Osteoblast (primary cell): ENCODE measurements around the gene TMEM62. TPM values are rescaled to one million over a fixed set of nuclear protein-coding genes. Genes with fewer than 3 reads are reported as not detected.
"Not testable (repeated sequence)": the region's sequence is repeated elsewhere in the genome, so short reads cannot be mapped to it uniquely, and the experiment has no call there.

Experiments used
- DNase-seq: peaks from one replicate; pipeline ENCODE4 v3.0.0; 2011; ENCODE audit warnings: low spot score, mixed read lengths; ENCODE audit not compliant: insufficient read length; ENCODE audit errors: missing footprints
- H2AFZ ChIP-seq: 2 replicates; pipeline ENCODE4 v1.6.0; 2011; ENCODE audit warnings: mild to moderate bottlenecking, low read length
- H3K27ac ChIP-seq: 2 replicates; pipeline ENCODE4 v1.5.1; 2011; ENCODE audit warnings: mild to moderate bottlenecking, low read depth, low read length, moderate library complexity
- H3K27me3 ChIP-seq: 2 replicates; pipeline ENCODE4 v1.6.0; 2012; ENCODE audit warnings: mild to moderate bottlenecking, control low read depth, inconsistent platforms, low read length, moderate library complexity; ENCODE audit not compliant: insufficient read depth
- H3K36me3 ChIP-seq: 2 replicates; pipeline ENCODE4 v1.5.1; 2011; ENCODE audit warnings: mild to moderate bottlenecking, low read length, control low read depth, moderate library complexity; ENCODE audit not compliant: insufficient read depth
- H3K4me1 ChIP-seq: 2 replicates; pipeline ENCODE4 v1.5.1; 2011; ENCODE audit warnings: mild to moderate bottlenecking, low read length, control low read depth, moderate library complexity; ENCODE audit not compliant: insufficient read depth
- H3K4me2 ChIP-seq: 2 replicates; pipeline ENCODE4 v1.6.0; 2011; ENCODE audit warnings: mild to moderate bottlenecking, low read length; ENCODE audit not compliant: insufficient read depth
- H3K4me3 ChIP-seq: fragments of 200-600 bp; sonication (generic); 3 replicates; pipeline ENCODE4 v1.5.1; 2012; ENCODE audit warnings: mild to moderate bottlenecking, low read length, inconsistent platforms; ENCODE audit not compliant: insufficient read depth
- H3K79me2 ChIP-seq: 2 replicates; pipeline ENCODE4 v1.6.0; 2012; ENCODE audit warnings: mild to moderate bottlenecking, low read length, control low read depth, inconsistent platforms; ENCODE audit not compliant: insufficient read depth
- H3K9me3 ChIP-seq: 2 replicates; pipeline ENCODE4 v1.5.1; 2011; ENCODE audit warnings: low read depth, low read length, control low read depth
- H4K20me1 ChIP-seq: 2 replicates; pipeline ENCODE4 v1.6.0; 2012; ENCODE audit warnings: mild to moderate bottlenecking, low read length, control low read depth; ENCODE audit not compliant: insufficient read depth
- CTCF ChIP-seq: IDR thresholded peaks from 2 replicates; pipeline ENCODE4 v1.5.1; 2011; ENCODE audit warnings: mild to moderate bottlenecking, low read depth, low read length, moderate library complexity; ENCODE audit errors: extremely low read depth
- total RNA-seq: library from RNA; depleted of rRNA; stranded (reverse); fragments of >200 nt; gene quantifications from 2 replicates; pipeline ENCODE4 v1.2.3, GENCODE V29; 2012

The TMEM62 gene
- total RNA-seq, 1 donor, result 17.7 TPM

GRCh38 chr15:43127752-43128151, 5.6 kb upstream of the TMEM62 start:
- H3K4me2 ChIP-seq, result no peak overlapping the region
- peaks cover 2% of the 10 kb centered on the region for H3K4me1 ChIP-seq
- no peaks in the 10 kb centered on the region for H3K36me3 ChIP-seq
- H3K79me2 ChIP-seq, result peaks cover under 1% of the 10 kb centered on the region
- H2AFZ ChIP-seq, result no peak overlapping the region
- no peaks in the 10 kb centered on the region for H4K20me1 ChIP-seq
- H3K27ac ChIP-seq, result no peak overlapping the region
- no peak overlapping the region for H3K4me3 ChIP-seq
- DNase-seq, result no peak
- no peaks in the 10 kb centered on the region for H3K9me3 ChIP-seq
- TF ChIP-seq CTCF, result no peak
- H3K27me3 ChIP-seq, result peaks cover 4% of the 10 kb centered on the region

- not testable (repeated sequence) for H3K27me3 ChIP-seq, H3K79me2 ChIP-seq, H3K9me3 ChIP-seq, H3K27ac ChIP-seq, DNase-seq, H3K4me2 ChIP-seq, H3K4me3 ChIP-seq, H3K36me3 ChIP-seq, H2AFZ ChIP-seq, H3K4me1 ChIP-seq, H4K20me1 ChIP-seq
Observed at GRCh38 chr15:43128174-43128979, 5.0 kb upstream of the TMEM62 start.

- Histone ChIP-seq H3K27ac (no peak overlapping the region), H3K4me3 (no peak overlapping the region), H3K27me3 (peaks cover 4% of the 10 kb centered on the region), H3K79me2 (peaks cover 12% of the 10 kb centered on the region), H4K20me1 (no peaks in the 10 kb centered on the region), H3K4me1 (peaks cover 4% of the 10 kb centered on the region), H2AFZ (no peak overlapping the region), H3K36me3 (no peaks in the 10 kb centered on the region), H3K4me2 (no peak overlapping the region), H3K9me3 (no peaks in the 10 kb centered on the region)
- TF ChIP-seq CTCF, result no peak
- no peak for DNase-seq
Observed at GRCh38 chr15:43128980-43129335, 4.4 kb upstream of the TMEM62 start.

GRCh38 chr15:43132830-43133429, 456 bp upstream of the TMEM62 start:
- Histone ChIP-seq H3K27me3 (peaks cover 4% of the 10 kb centered on the region), H3K27ac (peak overlapping the region; percentile 26), H2AFZ (peak overlapping the region; percentile 98), H3K4me2 (peak overlapping the region; percentile 95), H3K36me3 (no peaks in the 10 kb centered on the region), H3K4me1 (peaks cover 11% of the 10 kb centered on the region), H3K4me3 (peak overlapping the region; percentile 93), H3K9me3 (no peaks in the 10 kb centered on the region), H4K20me1 (no peaks in the 10 kb centered on the region), H3K79me2 (peaks cover 19% of the 10 kb centered on the region)
- TF ChIP-seq CTCF, result no peak
- no peak for DNase-seq
